IgD-negative memory B cell (primary cell): ENCODE data around the gene GALNT7. TPM values are rescaled to one million over a fixed set of nuclear protein-coding genes. Genes with fewer than 3 reads are reported as not detected.

Experiments used
- H3K27ac Mint-ChIP-seq, 3 donors: one replicate each; pipeline ENCODE4 v1.8.0; 2020 to 2022; ENCODE audit warnings: mild to moderate bottlenecking in 3 of 3, mixed read lengths in 3 of 3, moderate library complexity in 1 of 3
- H3K27me3 Mint-ChIP-seq: one replicate; pipeline ENCODE4 v1.8.0; 2021; ENCODE audit warnings: mixed read lengths
- H3K36me3 Mint-ChIP-seq: one replicate; pipeline ENCODE4 v1.8.0; 2020; ENCODE audit warnings: mild to moderate bottlenecking, mixed read lengths
- H3K4me1 Mint-ChIP-seq, 3 donors: one replicate each; pipeline ENCODE4 v1.8.0; 2020 to 2022; ENCODE audit warnings: mixed read lengths in 3 of 3, mild to moderate bottlenecking in 1 of 3
- H3K4me3 Mint-ChIP-seq, 4 donors: one replicate each; pipeline ENCODE4 v1.8.0; 2020 to 2022; ENCODE audit warnings: mild to moderate bottlenecking in 4 of 4, mixed read lengths in 4 of 4, moderate library complexity in 3 of 4
- H3K9me3 Mint-ChIP-seq, 3 donors: one replicate each; pipeline ENCODE4 v1.8.0; 2020 to 2021; ENCODE audit warnings: mixed read lengths in 3 of 3, mild to moderate bottlenecking in 1 of 3
- polyA plus RNA-seq: library from polyadenylated mRNA; unstranded; fragments of 300-500 nt; fragmentation: Illumina TruSeq; gene quantifications from one replicate; pipeline ENCODE4 v1.2.3, GENCODE V29; 2021

Gene GALNT7
- polyA plus RNA-seq, 1 donor from 2014 or later = 7.1 TPM

DNA sequence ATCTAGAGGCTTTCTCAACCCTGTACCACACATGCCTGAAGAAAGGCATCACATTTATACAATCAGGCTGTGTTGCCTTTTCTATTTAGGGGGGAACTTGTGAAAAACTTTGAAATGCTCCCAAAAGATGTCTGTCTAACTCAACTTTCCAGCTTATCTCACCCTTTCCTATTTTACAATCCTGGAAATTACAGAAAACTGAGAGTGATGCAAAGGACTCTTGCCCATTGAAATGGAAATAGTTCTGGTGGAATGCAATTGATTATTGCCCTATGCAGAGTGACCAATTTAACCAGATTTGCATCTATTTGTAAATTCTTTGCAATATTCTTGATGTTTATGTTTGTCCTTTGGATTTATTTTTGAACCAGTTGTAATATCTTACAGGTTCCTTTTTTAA lies 77.3 kb downstream of the GALNT7 start:
- no peaks in the 10 kb centered on the region for H3K27me3 Mint-ChIP-seq
- H3K36me3 Mint-ChIP-seq = peaks cover 4% of the 10 kb centered on the region
- peak overlapping the region in 2 of 4 donors; percentile 51 to 67 for H3K4me3 Mint-ChIP-seq
- peaks cover 28 to 49% (median 48%) of the 10 kb centered on the region in 3 donors for H3K4me1 Mint-ChIP-seq
- no peak overlapping the region for H3K27ac Mint-ChIP-seq
- H3K9me3 Mint-ChIP-seq = no peaks in the 10 kb centered on the region

DNA sequence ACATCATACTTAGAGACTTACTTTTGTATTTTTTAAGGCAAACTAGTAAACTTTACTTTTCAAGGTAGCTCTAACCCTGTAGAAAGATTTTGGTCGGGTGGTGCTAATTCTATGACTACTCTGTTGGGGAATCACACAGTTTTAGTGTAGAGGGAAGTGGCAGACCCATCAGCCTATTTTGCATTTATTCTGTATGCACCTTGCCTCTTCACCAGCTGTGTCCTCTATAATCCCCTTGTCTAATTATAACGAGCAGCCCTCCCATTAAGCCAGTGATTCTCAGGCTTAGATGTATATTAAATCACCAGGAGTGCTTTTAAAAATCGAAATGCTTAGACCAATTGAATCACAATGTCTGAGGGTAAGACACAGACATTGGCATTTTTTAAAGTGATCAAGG lies 78.1 kb downstream of the GALNT7 start:
- peaks cover 24 to 53% (median 48%) of the 10 kb centered on the region in 3 donors for H3K4me1 Mint-ChIP-seq
- H3K36me3 Mint-ChIP-seq = peaks cover 4% of the 10 kb centered on the region
- H3K27me3 Mint-ChIP-seq = no peaks in the 10 kb centered on the region
- no peak overlapping the region for H3K27ac Mint-ChIP-seq
- H3K9me3 Mint-ChIP-seq = no peaks in the 10 kb centered on the region
- peak overlapping the region in 2 of 4 donors; percentile 28 to 72 for H3K4me3 Mint-ChIP-seq

DNA sequence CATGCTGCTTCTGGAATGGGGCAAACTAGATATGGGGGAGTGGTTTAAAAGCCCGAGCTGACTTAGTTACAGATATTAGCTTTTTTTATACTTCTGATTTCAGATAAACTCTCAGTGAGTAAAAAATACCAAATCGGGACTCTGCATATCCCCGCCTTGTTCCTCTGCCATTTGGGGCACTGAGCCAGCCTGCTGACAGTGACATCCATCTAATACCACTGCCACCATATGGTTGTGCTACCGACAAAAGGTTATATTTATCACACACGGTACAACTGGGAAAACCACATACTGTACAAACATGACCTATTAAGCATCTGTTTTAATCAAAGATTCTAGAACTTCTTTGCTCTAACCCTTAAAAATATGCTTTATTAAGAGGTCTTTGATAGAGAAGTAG lies 78.7 kb downstream of the GALNT7 start:
- H3K4me1 Mint-ChIP-seq = peaks cover 24 to 53% (median 48%) of the 10 kb centered on the region in 3 donors
- H3K27ac Mint-ChIP-seq = no peak overlapping the region
- H3K9me3 Mint-ChIP-seq = no peaks in the 10 kb centered on the region
- H3K36me3 Mint-ChIP-seq = peaks cover 4% of the 10 kb centered on the region
- H3K4me3 Mint-ChIP-seq = no peak overlapping the region
- no peaks in the 10 kb centered on the region for H3K27me3 Mint-ChIP-seq

DNA sequence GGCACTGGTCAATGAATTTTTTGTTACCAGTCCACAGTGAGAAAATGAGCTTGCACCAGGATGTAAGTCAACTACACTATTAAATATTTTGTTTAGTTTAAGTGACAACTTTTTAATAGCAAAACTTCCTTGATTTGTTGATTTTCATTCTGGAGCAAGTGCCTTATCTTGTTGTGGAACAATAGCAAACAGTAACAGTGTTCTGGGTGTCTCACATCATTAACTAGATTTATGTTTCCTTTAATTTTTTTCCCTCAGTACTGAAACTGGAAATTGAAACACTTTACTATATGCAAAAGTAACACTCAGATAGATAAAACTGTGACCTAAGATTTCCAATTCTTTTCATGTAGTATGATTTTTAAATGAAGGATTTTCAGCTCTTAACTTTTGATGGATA lies 80.1 kb downstream of the GALNT7 start:
- Mint-ChIP-seq H3K27ac (no peak overlapping the region), H3K4me1 (peaks cover 18 to 46% (median 42%) of the 10 kb centered on the region in 3 donors), H3K4me3 (no peak overlapping the region), H3K36me3 (peaks cover 4% of the 10 kb centered on the region), H3K27me3 (no peaks in the 10 kb centered on the region), H3K9me3 (no peaks in the 10 kb centered on the region)

DNA sequence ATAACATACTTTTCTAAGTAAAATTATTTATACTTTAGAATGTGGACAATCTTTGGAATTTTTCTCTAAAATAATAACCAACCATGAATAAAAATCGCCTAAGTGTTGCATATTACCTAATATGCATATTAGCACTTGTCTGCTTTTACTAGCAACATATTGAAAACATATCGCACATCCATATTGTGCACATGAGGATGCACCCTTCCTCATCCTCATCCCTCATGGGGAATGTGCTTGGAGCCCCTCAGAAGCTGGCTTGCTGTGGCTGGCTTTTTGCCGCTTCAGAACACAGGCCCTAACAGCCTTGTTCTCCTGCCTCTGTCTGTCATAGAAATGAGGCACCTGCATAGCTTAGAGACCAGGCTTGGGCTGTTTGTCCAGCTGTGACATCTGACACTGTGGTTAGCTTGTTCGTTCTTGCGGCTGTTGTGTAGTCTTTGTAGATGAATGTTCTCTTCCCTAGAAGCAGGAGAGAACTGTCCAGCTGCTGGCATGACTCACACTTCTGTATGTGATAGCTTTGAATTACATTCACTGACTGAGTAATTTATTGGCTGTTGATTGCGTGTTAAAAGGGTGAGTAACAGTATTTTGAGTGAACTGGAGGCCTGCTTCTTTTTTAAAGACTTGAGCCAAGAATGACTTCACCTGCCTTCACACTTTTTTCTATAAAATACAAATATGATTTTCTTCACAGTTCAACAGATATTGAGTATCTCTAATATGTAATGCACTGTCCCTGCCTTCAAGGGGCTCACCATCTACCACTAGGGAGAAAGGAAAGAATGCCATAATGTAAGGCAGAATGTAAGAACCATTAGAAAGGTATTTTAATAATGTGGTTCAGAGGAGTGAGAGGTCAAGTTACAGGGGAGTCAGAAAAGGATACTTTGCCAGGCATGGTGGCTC lies 83.7 kb downstream of the GALNT7 start:
- H3K27ac Mint-ChIP-seq = no peak overlapping the region
- peaks cover 0 to 18% (median 16%) of the 10 kb centered on the region in 3 donors for H3K4me1 Mint-ChIP-seq
- no peaks in the 10 kb centered on the region for H3K27me3 Mint-ChIP-seq
- H3K36me3 Mint-ChIP-seq = peaks cover 7% of the 10 kb centered on the region
- H3K4me3 Mint-ChIP-seq = no peak overlapping the region
- no peaks in the 10 kb centered on the region for H3K9me3 Mint-ChIP-seq

DNA sequence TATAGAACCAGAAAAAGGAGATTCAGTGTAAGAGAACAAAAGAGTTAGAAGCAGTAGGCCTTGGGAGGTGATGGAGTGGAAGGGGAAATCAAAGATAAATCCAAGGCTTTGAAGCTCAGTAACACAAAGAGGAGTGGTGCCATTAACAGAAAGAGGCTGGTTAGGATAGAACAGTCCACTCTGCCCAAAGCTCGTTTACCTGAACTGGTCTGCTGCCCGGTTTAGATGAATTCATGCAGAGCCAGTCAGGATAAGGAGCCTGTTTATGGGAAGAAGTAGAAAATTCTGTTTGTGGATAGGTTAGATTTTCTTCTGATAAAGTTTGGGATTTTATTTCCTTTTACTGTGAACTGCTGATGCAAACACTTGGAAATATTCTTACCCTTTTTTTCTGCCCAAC lies 85.0 kb downstream of the GALNT7 start:
- no peaks in the 10 kb centered on the region for H3K9me3 Mint-ChIP-seq
- peaks cover 0 to 13% (median 12%) of the 10 kb centered on the region in 3 donors for H3K4me1 Mint-ChIP-seq
- no peak overlapping the region for H3K4me3 Mint-ChIP-seq
- no peaks in the 10 kb centered on the region for H3K27me3 Mint-ChIP-seq
- peak overlapping the region in 1 of 3 donors; percentile 78 for H3K27ac Mint-ChIP-seq
- peaks cover 7% of the 10 kb centered on the region for H3K36me3 Mint-ChIP-seq

GRCh38 chr4:173254646-173255045 lies 86.0 kb downstream of the GALNT7 start:
- Mint-ChIP-seq H3K27me3 (no peaks in the 10 kb centered on the region), H3K4me3 (no peak overlapping the region), H3K36me3 (peaks cover 7% of the 10 kb centered on the region), H3K4me1 (peaks cover 0 to 12% (median 10%) of the 10 kb centered on the region in 3 donors), H3K9me3 (no peaks in the 10 kb centered on the region), H3K27ac (no peak overlapping the region)

GRCh38 chr4:173256825-173257224 lies 88.2 kb downstream of the GALNT7 start:
- no peak overlapping the region for H3K4me3 Mint-ChIP-seq
- H3K36me3 Mint-ChIP-seq = peaks cover 3% of the 10 kb centered on the region
- no peaks in the 10 kb centered on the region for H3K27me3 Mint-ChIP-seq
- H3K27ac Mint-ChIP-seq = no peak overlapping the region
- peaks cover 0 to 12% (median 7%) of the 10 kb centered on the region in 3 donors for H3K4me1 Mint-ChIP-seq
- no peaks in the 10 kb centered on the region for H3K9me3 Mint-ChIP-seq

- Mint-ChIP-seq H3K27ac (no peak overlapping the region), H3K4me3 (no peak overlapping the region), H3K36me3 (peaks cover 3% of the 10 kb centered on the region), H3K9me3 (no peaks in the 10 kb centered on the region), H3K27me3 (no peaks in the 10 kb centered on the region), H3K4me1 (peaks cover 6 to 18% (median 14%) of the 10 kb centered on the region in 3 donors)
These were observed 89.4 kb downstream of the GALNT7 start for GRCh38 chr4:173257732-173258717.

- H3K9me3 Mint-ChIP-seq = no peaks in the 10 kb centered on the region
- H3K27me3 Mint-ChIP-seq = no peaks in the 10 kb centered on the region
- H3K4me1 Mint-ChIP-seq = peaks cover 7 to 15% (median 13%) of the 10 kb centered on the region in 3 donors
- H3K4me3 Mint-ChIP-seq = no peak overlapping the region
- H3K36me3 Mint-ChIP-seq = peaks cover 3% of the 10 kb centered on the region
- H3K27ac Mint-ChIP-seq = no peak overlapping the region
These were observed 90.3 kb downstream of the GALNT7 start for GRCh38 chr4:173258866-173259265.

GRCh38 chr4:173259310-173259709 lies 90.7 kb downstream of the GALNT7 start:
- Mint-ChIP-seq H3K27me3 (no peaks in the 10 kb centered on the region), H3K36me3 (peaks cover 3% of the 10 kb centered on the region), H3K4me1 (peaks cover 11 to 19% (median 18%) of the 10 kb centered on the region in 3 donors), H3K4me3 (no peak overlapping the region), H3K9me3 (no peaks in the 10 kb centered on the region), H3K27ac (no peak overlapping the region)

DNA sequence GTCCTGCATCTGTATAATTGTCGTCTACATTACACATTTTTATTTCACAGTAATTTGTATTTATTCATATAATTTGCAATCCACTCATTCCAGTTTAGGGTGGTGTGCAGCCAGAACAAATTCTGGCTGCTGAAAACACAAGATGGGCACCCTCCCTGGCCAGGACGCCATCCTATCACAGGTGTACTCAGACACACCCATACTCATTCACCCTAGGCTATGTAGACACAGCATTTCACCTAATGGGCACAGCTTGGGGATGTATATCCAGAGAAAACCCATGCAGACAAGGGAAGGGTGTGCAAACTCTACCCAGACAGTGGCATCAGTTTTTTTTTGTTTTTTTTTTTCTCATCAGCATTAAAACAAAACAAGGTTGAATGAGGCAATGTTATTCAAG lies 92.4 kb downstream of the GALNT7 start:
- Mint-ChIP-seq H3K27ac (no peak overlapping the region), H3K9me3 (no peaks in the 10 kb centered on the region)

DNA sequence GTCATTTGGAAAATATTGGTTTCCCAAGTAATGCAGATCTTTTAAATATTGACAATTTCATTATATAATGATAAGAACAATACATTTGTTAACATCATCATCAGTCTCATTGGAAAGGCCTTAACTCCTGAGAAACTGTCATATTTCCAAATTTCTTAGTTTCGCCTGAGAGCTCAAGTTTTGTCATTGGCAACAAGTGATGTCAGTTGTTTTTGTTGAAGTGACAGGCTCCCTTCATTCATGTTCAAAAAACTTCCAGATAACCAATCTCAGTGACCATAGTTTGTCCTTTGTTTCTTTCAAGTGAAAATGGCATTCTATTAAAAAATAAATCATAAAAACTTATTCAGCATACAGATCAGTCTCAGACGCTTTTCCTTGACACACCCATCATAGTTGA lies 93.8 kb downstream of the GALNT7 start:
- Mint-ChIP-seq H3K4me3 (no peak overlapping the region), H3K9me3 (no peaks in the 10 kb centered on the region), H3K27ac (no peak overlapping the region), H3K4me1 (peaks cover 20 to 25% (median 20%) of the 10 kb centered on the region in 3 donors), H3K27me3 (no peaks in the 10 kb centered on the region), H3K36me3 (peaks cover 5% of the 10 kb centered on the region)

More for the DNA sequence above, 92.4 kb downstream of the GALNT7 start:
- peaks cover 3% of the 10 kb centered on the region for H3K36me3 Mint-ChIP-seq
- peaks cover 20 to 25% (median 20%) of the 10 kb centered on the region in 3 donors for H3K4me1 Mint-ChIP-seq
- no peak overlapping the region for H3K4me3 Mint-ChIP-seq
- H3K27me3 Mint-ChIP-seq = no peaks in the 10 kb centered on the region

DNA sequence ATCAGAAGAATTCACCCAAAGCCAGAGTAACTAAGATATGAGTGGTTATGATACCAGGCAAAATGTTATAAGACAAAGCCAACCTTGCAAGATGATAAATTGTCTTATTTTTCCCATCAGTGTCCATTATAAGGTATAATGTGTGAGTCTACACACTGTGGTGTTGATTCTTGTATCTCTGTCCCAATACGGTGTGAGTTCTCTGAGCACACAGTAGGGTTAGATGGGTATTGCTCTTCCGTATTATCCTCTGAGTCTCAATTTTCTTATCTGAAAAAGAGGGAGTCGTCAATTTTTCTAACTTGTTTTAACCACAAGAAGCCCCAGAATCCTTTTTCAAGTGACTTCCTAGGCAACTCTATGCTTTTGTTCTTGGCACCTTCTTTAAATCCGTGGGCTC lies 95.6 kb downstream of the GALNT7 start:
- H3K27ac Mint-ChIP-seq = peak overlapping the region in 1 of 3 donors; percentile 0
- H3K4me1 Mint-ChIP-seq = peaks cover 21 to 22% (median 22%) of the 10 kb centered on the region in 3 donors
- H3K27me3 Mint-ChIP-seq = no peaks in the 10 kb centered on the region
- H3K36me3 Mint-ChIP-seq = peaks cover 6% of the 10 kb centered on the region
- no peaks in the 10 kb centered on the region for H3K9me3 Mint-ChIP-seq
- peak overlapping the region in 1 of 4 donors; percentile 41 for H3K4me3 Mint-ChIP-seq
